NCI-H1694 treated with DMSO at 0.1 percent for 48 hours (cell line): ENCODE data around the gene FTCDNL1.

Source experiments
- DNase-seq: peaks from one replicate; lab custom pipeline; 2025; lab: John Stamatoyannopoulos, UW

The FTCDNL1 gene

DNA sequence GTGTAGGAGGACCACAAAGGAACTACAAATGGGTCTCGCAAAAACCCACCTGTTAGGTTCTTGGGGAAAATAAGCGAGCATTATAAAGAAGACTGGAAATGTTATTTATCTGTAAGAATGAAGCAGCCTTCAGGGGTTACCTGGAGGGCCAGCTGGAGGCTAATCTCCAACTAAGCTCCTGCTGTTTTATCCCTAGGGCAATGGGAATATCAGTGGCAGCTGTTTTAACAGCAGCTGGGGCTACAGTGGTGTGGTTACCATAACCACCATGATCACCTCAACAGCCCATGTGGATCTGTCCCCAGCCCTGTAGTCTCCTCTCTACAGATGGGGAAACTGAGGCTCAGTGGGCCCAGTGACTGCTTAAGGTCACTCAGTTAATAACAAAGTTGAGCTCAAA lies 108.1 kb downstream of the FTCDNL1 start:
- no peak for DNase-seq

GRCh38 chr2:199740111-199740428 lies 110.9 kb downstream of the FTCDNL1 start:
- no peak for DNase-seq

DNA sequence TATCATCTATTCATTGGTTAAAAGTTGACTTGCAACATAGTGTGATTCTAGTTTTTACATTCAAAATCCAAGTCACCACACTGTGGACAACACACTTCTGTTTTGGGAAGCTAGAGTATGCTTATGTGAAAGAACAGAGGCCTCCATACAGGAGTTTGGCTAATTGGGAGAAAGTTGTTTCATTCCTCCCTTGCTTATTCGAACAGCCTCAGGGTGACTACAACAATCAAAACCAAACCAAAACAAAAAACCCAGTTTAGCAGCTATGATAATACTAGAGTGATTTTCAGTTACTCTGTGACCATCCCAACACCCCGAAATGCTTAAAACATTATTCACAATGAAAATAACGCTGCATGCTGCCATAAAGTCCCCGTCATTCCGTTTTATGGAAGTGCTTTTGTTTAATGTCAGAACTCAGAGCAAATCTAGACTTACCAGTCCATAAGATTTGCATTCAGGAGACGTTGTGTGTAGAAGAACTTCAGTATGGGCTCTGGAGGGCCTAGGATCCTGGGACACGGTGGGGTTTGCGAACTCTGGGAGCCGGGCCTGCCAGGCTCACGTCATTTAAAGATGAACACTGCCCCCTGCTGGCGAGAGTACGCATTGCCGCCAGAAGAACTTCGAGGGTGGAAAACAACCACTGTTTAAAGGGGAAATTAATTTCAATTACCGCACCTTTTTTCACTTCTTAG lies 111.4 kb downstream of the FTCDNL1 start:
- peak; percentile 27 for DNase-seq

GRCh38 chr2:199738727-199739412 lies 112.1 kb downstream of the FTCDNL1 start:
- DNase-seq: no peak

- DNase-seq: no peak
Measured at GRCh38 chr2:199734651-199735050, 116.3 kb downstream of the FTCDNL1 start.

DNA sequence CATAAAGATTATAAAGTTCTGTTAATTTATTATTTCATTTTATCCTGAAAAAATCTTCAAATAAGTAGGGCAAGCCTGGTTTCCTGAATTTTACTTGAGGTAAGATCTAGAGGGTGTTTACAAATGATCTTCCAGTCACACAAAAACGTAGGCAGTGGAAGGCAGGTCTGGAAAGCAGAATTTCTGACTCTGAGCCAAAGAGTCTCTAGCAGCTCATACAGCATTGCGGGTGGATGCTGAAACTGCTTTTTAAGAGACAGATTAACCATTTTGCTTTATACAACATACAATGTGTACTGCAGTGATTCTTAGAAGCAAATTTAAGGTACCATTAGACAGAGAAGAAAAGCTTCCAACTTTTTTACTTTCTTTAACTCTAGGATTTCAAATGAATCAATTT lies 117.0 kb downstream of the FTCDNL1 start:
- DNase-seq: no peak

DNA sequence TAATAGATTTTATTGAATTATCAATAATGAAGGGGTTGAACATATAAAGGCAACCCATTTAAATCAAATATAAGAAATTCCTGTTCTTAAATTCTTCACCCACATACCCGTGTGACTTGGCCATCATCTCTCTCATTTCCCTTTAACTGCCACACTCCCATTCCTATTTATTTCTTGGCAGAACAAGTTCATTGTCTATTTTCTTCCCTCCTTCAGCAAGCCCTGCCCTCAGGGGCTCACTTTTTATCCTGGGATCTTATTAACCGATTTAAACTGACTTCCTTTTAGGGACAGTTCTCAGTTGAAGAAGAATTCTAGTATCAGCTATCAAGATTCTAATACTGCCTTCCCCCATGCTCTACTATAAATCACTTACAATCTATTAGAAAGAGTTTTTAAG lies 123.2 kb downstream of the FTCDNL1 start:
- no peak for DNase-seq

- no peak for DNase-seq
Measured at GRCh38 chr2:199727306-199727705, 123.7 kb downstream of the FTCDNL1 start.

DNA sequence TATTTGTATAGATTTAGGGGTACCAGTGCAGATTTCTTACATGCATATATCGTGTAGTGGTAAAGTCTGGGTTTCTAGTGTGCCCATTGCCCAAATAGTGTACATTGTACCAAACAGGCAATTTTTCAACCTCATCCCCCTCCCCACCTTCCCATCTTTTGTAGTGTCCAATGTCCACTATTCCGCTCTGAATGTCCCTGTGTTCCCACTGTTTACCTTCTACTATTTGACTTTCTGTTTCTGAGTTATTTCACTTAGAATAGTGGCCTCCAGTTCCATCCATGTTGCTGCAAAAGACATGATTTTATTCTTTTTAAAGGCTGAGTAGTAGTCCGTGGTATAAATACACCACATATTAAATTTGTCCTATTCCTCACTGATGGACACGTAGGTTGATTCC lies 132.9 kb downstream of the FTCDNL1 start:
- no peak for DNase-seq

DNA sequence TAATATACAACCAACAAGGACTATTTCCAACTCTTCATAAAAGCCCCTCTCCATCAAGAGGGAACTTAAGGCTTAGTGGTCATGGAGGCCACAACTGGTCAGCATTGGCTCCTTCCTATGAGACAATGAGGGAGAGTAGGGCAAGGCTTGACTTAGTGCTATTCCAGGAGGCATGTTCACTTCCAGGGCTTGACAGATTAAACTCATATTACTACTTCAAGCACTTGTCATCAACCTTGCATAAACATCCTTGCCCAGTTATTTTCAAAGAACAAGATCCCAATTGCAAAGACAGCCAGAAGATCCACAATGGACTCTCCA lies 133.4 kb downstream of the FTCDNL1 start:
- no peak for DNase-seq

DNA sequence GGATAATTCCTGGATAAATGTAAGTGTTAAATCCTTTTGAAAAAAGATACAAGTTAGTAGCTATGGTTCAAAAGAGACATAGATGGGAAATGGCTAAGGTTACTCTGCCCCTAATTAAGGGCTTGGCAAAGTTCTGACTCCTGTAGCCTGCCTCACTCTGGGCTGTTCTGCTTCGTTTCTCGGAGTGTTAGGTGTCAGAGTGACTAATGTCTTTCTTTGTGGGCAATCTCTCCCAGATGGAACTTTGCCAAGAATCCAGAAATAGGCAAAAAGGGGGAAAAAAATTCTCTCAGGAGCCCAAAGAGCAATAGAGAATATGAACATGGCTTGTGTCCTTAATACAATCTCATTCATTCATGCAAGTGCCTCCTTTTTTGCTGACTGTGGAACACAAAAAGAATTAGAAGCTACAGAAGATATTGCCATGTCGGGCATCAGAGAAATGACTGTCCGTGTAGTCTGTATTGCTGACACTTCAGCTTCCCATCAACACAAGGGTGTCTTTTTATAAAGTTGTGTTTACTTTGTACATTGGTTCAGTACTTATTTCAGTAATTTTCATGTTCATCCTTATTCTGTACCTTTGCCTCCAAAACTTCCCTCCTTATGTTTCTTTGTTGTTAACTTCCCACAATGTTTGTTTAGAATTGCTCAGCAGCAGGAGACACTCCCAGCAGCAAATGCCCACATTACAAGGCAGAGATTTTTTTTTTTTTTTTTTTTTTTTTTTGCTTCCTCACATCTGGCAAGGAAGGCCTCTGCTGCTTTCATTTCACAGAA lies 134.0 kb downstream of the FTCDNL1 start:
- DNase-seq: peak; percentile 52

DNA sequence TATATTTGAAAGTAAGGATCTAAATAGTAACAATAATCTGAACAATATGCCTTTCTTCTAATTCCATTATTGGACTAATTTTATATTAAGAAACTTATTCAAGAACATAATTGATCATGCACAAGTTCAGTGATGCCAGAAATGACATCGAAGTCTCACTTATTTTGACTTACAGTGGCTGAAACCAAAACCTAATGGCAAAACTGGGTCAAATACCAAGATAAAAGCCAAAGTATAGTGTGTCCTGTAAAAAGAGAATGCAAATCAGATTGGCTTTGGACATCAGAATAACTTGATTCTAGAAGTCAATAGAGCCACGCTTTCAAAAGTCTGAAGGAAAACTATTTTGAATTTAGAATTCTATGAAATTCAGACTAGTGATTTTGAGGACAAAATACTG lies 137.2 kb downstream of the FTCDNL1 start:
- DNase-seq: no peak

DNA sequence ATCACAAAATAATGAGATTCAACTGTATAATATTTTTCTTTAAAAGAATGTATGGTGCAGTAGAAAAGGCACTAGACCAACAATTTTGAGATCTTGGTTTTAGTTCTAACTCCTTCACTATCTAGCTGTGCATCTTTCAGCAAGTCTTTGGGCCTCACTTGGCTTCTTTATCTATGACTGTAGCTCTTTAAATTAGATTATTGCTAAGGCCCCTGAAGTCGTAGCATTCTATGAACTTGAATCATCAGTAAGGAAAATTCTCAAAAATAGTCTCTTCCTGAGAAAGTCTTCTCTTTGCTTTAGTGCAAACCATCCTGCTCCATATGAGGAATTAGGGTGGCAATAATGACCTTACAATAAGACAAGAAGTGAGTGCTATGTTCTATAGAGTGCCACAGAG lies 140.4 kb downstream of the FTCDNL1 start:
- no peak for DNase-seq
